ENCODE results near the gene FBXO44.

The FBXO44 gene

GRCh38 chr1:11690397-11691301 lies 36.0 kb downstream of the FBXO44 start:
- peak; percentile 67 for DNase-seq (ENCODE audit: low read depth, low spot score)

DNA sequence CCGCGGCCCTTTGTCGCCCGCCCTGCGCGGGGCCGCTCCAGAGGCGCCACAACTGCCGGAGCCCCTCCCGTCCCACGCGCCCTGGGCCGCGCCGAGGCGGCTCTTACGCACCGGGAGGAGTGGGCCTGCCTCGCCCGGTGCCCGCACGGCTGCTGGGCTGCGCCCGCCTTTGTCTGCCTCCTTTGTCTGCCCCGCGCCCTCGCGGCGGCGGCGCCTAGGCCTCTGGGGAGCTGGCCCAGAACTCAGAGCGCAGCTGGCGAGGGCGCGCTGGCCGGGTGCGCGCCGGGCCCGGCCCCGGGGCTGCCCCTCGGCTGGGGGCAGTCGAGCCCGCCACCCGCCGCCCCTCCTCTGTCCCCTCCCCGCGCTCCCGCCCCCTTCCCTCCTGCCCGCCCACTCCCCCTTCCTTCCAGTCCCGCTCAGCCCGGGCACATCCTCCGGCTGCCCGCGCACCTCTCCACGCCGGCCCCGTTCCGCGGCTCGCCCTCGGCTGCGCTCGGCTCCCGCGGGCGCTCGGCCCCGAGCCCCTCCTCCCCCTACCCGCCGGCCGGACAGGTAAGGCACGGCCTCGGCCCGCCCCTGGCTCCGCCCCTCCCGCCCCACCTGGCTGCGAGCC lies 36.7 kb downstream of the FBXO44 start, which contains the start of gene DRAXIN:
DRAXIN (plus strand) TSS at position 409 of the 613 bp plus-strand sequence. CDS start 14,549 bp downstream, outside the sequence.
- DNase-seq (ENCODE audit: low read depth, low spot score), result peak; percentile 81

GRCh38 chr1:11691928-11692711 lies 37.4 kb downstream of the FBXO44 start:
- peak; percentile 45 for DNase-seq (ENCODE audit: low read depth, low spot score)

GRCh38 chr1:11693024-11693590 lies 38.4 kb downstream of the FBXO44 start:
- peak; percentile 93 for DNase-seq (ENCODE audit: low read depth, low spot score)

- no peak for DNase-seq (ENCODE audit: low read depth, low spot score)
Observed at GRCh38 chr1:11693917-11694316, 39.2 kb downstream of the FBXO44 start.

DNA sequence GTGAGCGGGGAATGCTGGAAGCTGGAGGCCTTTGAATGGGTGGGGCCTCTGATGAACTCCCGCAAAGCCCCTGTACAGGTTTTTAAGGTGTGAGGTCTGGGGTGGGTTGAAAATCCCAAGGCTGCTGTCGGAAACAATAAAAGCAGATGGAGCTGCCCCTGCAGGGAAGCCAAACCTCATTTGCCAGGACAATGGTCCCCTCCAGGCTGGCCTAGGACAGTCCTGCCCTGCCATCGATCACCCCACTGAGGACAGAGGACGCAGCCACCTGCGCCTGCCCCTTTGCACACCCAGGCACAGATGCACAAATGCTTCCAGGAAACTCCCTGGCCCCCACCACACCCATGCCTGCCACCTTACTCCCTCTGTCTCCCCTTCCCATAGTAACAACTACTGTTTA lies 41.2 kb downstream of the FBXO44 start:
- DNase-seq (ENCODE audit: low read depth, low spot score), result no peak

- no peak for DNase-seq (ENCODE audit: low read depth, low spot score)
Observed at GRCh38 chr1:11697188-11697892, 42.7 kb downstream of the FBXO44 start.

DNA sequence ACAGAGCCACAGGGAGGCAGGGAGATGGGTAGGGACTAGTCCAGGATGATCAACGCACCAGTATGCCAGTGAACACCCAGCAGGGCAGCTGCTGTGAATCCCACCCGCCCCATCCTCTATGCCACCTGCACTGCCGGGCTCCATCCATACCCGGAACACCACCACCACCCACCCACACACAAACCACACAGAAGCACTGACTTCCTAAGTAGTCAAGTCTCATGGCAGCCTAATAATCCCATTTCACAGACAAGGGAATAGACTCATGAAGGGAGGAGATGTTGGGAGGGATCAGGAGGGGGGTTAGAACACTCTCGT lies 43.2 kb downstream of the FBXO44 start:
- DNase-seq (ENCODE audit: low read depth, low spot score), result no peak

DNA sequence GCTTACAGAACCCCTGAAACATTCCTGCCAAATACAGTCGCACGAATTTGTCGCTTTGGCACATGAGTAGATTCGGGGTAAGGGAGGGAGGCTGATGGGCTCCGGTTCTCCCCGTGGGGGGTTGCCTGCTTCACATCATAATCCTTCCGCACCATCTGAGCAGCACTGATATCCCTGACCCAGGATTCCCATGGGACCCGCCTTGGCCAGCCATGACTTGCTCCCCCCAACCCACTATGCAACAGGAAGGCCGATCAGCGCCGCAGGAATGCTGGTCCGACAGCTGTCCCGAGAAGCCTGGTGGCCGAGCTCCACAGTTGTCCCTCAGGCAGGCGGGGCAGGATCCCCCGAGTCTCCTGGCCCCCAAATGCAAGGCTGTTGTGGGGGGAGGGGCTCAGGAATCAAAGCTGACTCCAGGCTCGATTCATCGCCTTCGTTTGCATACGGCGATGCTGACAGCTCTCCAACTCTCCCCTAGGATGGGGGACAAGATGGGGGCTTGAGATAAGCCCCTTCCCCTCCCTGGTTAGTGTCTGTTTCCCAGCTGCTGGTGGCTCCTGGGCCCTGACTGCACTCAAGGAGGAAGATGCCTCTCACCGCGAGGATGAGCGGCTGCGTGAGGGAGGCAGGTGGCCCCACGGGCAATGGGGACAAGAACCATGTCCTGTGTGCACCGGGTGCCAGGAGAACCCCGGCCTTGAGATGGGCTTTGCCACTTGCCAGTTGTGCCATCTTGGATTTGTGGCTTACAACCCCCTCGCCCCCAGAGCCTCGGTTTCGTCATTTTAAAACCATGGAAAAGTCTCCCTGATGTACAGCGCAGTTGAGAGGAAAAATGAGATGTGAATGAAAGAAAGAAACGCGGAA lies 46.2 kb downstream of the FBXO44 start:
- DNase-seq (ENCODE audit: low read depth, low spot score), result no peak

DNA sequence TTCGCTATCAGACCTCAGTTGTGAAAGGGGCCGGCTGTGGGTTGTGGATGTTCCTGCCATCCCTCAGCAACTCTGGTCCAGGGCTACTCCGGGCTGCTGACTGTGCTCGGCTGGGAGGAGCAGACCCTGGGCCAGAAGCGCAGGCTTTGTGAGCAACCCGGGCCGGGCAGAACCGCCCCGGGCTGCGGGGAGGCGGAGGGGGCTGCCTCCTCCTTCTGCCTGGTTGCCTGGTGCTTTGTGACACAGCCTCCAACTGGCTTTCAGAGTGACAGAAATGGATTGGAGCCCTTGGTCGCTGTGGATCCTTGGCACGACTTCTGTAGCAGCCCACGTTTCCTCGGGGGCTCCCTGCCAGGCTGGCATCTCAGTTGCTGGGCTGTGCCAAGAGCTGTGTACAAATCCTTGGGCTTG lies 46.9 kb downstream of the FBXO44 start:
- peak; percentile 62 for DNase-seq (ENCODE audit: low read depth, low spot score)

DNA sequence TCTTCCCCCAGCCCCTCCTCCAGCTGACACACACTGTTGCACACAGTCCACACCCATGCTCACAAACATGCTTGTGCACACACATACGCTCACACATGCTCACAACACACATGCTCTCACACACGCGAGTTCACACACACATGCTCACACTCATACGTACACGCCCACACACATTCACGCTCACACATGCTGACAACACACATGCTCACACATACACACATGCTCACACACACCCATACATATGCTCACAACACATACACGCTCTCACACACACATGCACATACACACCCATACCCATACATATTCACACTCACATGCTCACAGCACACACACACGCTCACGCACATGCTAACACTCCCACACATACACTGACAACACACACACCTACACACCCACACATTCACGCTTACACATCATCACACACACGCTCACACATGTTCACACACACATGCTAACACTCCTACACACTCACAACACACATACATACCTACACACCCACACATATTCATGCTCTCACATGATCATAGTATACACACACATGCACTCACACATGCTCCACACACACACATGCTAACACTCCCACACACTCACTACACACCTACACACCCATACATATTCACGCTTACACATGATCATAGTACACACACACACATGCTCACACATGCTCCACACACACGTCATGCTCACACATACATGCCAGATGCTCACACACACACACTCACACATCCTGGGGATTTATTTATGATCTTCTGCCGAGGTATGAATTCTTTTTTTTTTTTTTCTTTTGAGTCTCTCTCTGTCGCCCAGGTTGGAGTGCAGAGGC lies 47.5 kb downstream of the FBXO44 start:
- DNase-seq (ENCODE audit: low read depth, low spot score), result no peak

DNA sequence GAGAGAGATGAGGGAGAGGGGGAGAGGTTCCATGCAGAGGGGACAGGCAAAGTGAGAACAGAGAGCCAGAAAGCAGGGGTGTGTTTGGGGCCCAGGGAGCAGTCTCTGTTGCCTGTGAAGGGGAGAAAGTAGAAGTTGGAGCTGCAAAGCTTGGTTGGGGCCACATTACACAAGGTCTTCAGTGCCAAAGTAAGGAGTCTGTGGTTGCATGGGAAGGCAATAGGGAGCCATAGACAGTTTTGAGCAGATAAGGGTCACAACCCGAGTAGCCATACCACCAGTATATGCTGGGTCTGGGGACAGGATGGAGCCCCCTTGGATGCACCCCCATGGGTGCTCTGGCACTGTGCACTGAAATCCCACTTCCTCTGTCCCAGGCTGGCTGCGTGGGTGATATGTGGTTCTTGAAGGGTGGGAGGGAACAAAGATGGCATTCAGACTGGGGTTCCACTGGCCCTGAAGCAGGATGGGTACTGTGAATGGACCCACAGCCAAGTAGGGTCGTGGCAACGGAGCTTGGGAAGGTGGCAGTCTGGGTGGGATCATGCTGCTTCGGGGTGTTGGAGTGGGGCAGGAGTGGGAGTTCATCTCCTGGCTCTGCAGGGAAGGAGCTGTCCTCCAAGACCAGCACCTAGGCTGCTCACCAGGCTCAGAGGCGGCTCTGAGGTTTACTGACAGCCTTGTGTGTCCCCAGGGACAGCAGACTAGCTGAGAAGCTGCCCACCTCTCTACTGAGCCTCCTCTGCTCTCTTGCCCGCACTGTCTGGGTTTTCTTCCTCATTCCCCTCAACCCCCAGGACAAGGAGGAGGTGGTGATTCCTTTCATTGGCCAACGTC lies 48.9 kb downstream of the FBXO44 start:
- no peak for DNase-seq (ENCODE audit: low read depth, low spot score)

DNA sequence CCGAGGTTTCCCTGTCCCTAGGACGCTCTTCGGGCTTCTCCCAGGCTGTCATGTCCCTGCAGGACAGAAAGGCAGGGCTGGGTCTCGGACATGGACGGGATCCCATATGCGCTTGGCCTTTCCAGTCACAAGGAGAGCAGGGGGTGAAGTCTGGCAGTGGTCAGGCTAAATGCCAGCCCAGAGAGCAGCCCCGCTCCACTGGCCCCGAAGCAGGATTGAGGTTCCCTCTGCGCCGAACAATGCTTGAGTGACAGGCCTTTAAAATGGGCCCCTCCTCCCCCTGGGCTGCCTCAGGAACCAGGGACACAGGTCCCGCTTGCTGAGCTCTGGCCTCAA lies 49.5 kb downstream of the FBXO44 start:
- peak; percentile 39 for DNase-seq (ENCODE audit: low read depth, low spot score)

DNA sequence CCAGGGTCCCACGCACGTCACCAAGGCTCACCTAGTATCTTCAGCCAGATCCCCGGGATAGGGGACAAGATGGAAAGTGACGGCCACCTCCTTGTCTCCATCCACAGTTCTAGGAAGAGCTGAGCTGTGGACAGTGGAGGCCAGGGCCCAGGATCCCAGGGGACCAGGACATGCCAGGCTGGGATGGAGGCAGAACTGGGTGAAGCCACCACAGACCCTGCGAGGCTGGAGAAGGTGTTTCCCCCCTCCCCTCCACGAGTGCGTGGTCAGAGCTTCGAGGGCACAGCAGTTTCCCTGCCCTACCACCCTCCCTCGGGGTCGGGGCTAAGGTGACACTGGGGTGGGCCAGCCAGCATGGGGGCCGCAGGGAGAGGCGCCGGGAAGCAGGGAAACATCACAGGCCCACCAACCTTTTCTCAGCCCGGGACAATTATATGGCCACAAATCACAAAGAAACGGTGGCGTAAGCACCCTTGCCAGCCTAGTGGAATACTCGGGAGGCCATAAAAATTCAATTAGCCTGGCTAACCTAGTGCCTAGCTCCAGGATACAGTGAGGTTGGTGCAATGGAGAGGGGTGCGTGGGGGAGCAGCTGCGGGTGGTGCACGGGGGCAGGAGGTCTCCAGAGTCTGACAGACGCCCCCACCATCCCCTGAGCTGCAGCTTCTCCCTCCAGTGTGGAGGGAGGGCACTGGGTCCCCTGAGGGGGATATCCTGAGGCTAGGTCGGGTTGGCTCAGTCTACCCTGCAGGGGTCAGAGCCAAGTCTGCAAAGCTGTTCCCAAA lies 50.2 kb downstream of the FBXO44 start:
- no peak for DNase-seq (ENCODE audit: low read depth, low spot score)

DNA sequence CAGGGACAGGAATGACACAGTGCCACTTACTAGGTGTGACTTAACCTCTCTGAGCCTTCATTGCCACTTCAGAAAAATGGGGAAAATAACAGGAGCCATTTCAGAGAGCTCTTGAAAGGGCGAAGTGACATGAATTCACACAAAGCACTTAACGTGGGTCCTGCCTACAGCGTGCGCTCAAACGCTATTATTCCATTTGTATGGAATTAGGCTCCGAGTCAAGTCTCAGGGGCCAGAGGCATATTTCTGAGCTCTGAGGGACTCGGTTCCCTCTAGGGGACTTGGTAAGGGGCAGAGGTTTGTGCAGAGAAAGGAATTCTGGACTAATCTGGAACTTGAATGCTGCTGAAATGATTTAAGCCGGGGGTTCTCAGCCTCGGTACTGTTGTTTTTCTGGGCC lies 50.9 kb downstream of the FBXO44 start:
- DNase-seq (ENCODE audit: low read depth, low spot score), result no peak

GRCh38 chr1:11706292-11706691 lies 51.6 kb downstream of the FBXO44 start:
- no peak for DNase-seq (ENCODE audit: low read depth, low spot score)

- DNase-seq (ENCODE audit: low read depth, low spot score), result no peak
Observed at GRCh38 chr1:11707621-11708276, 53.1 kb downstream of the FBXO44 start.

Measured in astrocyte of the hippocampus (primary cell).